Activated CD8-positive, alpha-beta memory T cell treated with anti-CD3 and anti-CD28 coated beads for 48 hours (primary cell): ENCODE results near the gene EDDM13.
"Not testable (repeated sequence)": the region's sequence is repeated elsewhere in the genome, so short reads cannot be mapped to it uniquely, and the experiment has no call there.

Experiments
- DNase-seq, 3 experiments: peaks; one replicate each; pipeline ENCODE4 v3.0.0-alpha.2; 2020; ENCODE audit warnings: low read depth in 2 of 3, low spot score in 2 of 3

Gene EDDM13

GRCh38 chr19:56321254-56321988 lies 48.9 kb downstream of the EDDM13 start:
- no peak for DNase-seq

- no peak for DNase-seq
Observed at GRCh38 chr19:56321989-56322440, 49.5 kb downstream of the EDDM13 start.

DNA sequence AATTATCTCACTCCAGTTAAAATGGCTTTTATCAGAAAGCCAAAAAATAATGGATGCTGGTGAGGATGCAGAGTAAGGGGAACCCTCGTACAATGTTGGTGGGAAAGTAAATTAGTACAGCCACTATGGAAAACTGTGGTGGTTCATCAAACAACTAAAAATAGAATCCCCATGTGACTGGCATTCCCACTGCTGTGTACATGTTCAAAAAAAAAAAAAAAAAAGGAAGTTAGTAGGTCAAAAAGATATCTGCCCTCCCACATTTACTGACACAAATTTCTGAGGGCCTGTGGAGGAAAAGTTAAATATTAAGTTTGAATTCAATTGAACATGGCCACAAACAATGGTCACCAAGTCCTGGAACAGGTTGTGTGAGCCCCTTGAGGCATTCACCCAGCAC lies 51.9 kb downstream of the EDDM13 start:
- DNase-seq, result no peak

- DNase-seq, result no peak
Observed at GRCh38 chr19:56332695-56333094, 60.1 kb downstream of the EDDM13 start.

DNA sequence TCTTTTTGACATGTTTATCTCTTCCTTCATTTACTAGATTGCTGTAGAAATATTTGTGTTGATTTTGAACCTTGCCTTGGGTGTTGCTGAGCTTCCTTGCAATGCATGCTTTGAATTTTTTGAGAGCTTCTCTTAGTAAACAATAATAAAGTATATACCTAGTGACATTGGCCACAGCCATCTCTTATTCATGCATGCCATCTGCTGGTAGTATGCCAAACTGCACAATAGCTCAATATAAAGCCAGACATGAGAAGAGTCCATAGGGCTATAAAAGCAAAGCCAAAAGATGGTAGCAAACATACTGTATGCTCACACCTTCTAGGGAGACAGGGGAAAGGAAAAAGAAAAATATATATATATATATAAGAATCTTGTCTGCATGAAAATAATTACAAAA lies 61.0 kb downstream of the EDDM13 start:
- DNase-seq, result no peak

DNA sequence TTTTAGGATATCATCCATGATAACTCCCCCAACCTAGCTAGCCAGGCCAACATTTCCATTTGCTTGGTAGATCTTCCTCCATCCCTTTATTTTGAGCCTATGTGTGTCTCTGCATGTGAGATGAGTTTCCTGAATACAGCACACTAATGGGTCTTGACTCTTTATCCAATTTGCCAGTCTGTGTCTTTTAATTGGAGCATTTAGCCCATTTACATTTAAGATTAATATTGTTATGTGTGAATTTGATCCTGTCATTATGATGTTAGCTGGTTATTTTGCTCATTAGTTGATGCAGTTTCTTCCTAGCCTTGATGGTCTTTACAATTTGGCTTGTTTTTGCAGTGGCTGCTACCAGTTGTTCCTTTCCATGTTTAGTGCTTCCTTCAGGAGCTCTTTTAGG lies 62.8 kb downstream of the EDDM13 start:
- DNase-seq, result not testable (repeated sequence)

DNA sequence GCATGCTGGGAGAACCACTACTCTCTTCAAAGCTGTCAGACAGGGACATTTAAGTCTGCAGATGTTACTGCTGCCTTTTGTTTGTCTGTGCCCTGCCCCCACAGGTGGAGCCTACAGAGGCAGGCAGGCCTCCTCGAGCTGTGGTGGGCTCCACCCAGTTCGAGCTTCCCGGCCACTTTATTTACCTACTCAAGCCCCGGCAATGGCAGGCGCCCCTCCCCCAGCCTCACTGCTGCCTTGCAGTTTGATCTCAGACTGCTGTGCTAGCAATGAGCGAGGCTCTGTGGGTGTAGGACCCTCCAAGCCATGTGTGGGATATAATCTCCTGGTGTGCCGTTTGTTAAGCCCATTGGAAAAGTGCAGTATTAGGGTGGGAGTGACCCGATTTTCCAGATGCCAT lies 64.5 kb downstream of the EDDM13 start:
- not testable (repeated sequence) for DNase-seq

GRCh38 chr19:56339031-56339430 lies 66.5 kb downstream of the EDDM13 start:
- DNase-seq, result not testable (repeated sequence)

- DNase-seq, result no peak
Observed at GRCh38 chr19:56341948-56342347, 69.4 kb downstream of the EDDM13 start.

DNA sequence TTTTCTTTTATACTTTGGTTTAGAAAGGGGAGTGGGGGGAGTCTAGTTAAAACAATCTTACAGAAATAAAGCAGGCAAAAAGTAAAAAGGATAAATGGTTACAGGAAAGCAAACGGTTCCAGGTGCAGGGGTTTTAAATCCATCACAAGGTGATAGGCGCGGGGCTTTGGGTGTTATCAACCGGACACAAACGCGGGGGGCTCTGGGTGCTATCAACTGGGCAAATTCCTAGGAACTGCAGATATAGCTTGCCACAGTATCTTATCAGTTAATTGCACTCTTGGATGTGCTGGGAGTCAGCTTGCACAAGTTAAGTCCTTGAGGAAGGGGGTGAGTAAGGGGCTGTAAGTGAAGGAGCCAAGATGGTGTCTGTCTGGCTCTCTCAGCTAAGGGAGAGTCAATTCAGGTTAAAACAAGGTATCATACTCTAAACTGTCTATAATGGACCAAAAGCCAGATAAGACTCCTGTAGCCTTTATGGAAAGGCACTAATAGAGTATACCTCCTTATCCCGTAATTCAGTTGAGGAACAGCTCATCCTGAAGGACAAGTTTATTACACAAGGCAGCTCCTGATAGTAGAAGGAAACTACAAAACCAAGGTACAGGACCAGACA lies 74.7 kb downstream of the EDDM13 start:
- DNase-seq, result no peak

DNA sequence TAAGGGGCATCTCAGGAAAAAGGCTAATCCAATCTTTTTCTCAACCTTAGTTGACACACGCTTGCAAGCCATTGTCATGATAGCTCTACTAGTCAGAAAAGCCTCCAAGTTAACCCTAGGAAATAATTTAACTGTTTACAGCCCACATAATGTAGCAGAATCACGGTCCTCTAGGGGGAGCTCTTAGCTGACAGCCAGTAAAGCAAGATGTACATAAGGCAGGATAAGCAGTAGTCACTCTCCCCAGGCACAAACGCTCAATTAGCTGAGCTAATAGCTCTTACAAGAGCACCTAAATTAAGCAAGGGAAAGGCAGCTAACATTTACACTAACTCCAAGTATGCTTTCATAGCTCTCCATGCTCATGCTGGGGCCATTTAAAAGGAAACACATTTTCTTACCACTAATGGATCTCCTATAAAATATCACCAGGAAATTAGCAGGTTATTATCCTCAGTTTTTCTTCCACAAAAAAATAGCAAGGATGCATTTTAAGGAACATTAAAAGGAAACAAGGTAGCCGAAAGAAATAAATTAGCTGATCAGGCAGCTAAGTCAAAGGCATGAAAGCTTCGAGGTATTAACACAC lies 75.8 kb downstream of the EDDM13 start:
- no peak for DNase-seq

GRCh38 chr19:56350416-56351045 lies 78.0 kb downstream of the EDDM13 start:
- no peak for DNase-seq

- no peak for DNase-seq
Observed at GRCh38 chr19:56351208-56351607, 78.7 kb downstream of the EDDM13 start.

GRCh38 chr19:56355517-56355916 lies 83.0 kb downstream of the EDDM13 start:
- no peak for DNase-seq

GRCh38 chr19:56356944-56357343 lies 84.4 kb downstream of the EDDM13 start:
- DNase-seq, result no peak
